HG03103 (cell line): ENCODE measurements around the gene HOXA2.

Experiments used
- ATAC-seq: cut with Tn5 transposase; IDR thresholded peaks from one replicate; pipeline ENCODE4 v1.9.1; 2021; ENCODE audit warnings: low read depth; ENCODE audit not compliant: unreplicated experiment

HOXA2 gene

GRCh38 chr7:27083646-27084045, 18.8 kb downstream of the HOXA2 start:
- no peak for ATAC-seq

- no peak for ATAC-seq
Measured at GRCh38 chr7:27082171-27082570, 20.3 kb downstream of the HOXA2 start.

- no peak for ATAC-seq
Measured at GRCh38 chr7:27080844-27081436, 21.5 kb downstream of the HOXA2 start.

GRCh38 chr7:27079234-27079975, 23.1 kb downstream of the HOXA2 start:
- peak; percentile 51 for ATAC-seq

GRCh38 chr7:27078616-27079233, 23.8 kb downstream of the HOXA2 start:
- no peak for ATAC-seq

- ATAC-seq, result no peak
Measured at GRCh38 chr7:27073076-27073475, 29.4 kb downstream of the HOXA2 start.

- no peak for ATAC-seq
Measured at GRCh38 chr7:27071622-27072390, 30.7 kb downstream of the HOXA2 start.

- ATAC-seq, result no peak
Measured at GRCh38 chr7:27068259-27068658, 34.2 kb downstream of the HOXA2 start.

- no peak for ATAC-seq
Measured at GRCh38 chr7:27066148-27066547, 36.3 kb downstream of the HOXA2 start.

- no peak for ATAC-seq
Measured at GRCh38 chr7:27065709-27066108, 36.8 kb downstream of the HOXA2 start.

GRCh38 chr7:27064661-27065060, 37.8 kb downstream of the HOXA2 start:
- no peak for ATAC-seq

- ATAC-seq, result no peak
Measured at GRCh38 chr7:27064159-27064558, 38.3 kb downstream of the HOXA2 start.

GRCh38 chr7:27062946-27063345, 39.5 kb downstream of the HOXA2 start:
- no peak for ATAC-seq

GRCh38 chr7:27053153-27053552, 49.3 kb downstream of the HOXA2 start:
- no peak for ATAC-seq

GRCh38 chr7:27051451-27051850, 51.0 kb downstream of the HOXA2 start:
- no peak for ATAC-seq
